NCI-H1694 treated with DMSO at 0.1 percent for 48 hours (cell line): ENCODE data around the gene DNER.
A peak's percentile ranks its signal among the peaks of the same experiment; 100 is the strongest.

Source experiments
- DNase-seq: peaks from one replicate; lab custom pipeline; 2025; lab: John Stamatoyannopoulos, UW

The DNER gene

GRCh38 chr2:229434187-229434586 is 280.2 kb downstream of the DNER start:
- DNase-seq = no peak

GRCh38 chr2:229433351-229433750 is 281.0 kb downstream of the DNER start:
- DNase-seq = no peak

GRCh38 chr2:229431327-229431954 is 282.9 kb downstream of the DNER start:
- peak; percentile 10 for DNase-seq

- no peak for DNase-seq
Observed at GRCh38 chr2:229429589-229429988, 284.8 kb downstream of the DNER start.

GRCh38 chr2:229426464-229426863 is 287.9 kb downstream of the DNER start:
- no peak for DNase-seq

GRCh38 chr2:229425598-229425997 is 288.8 kb downstream of the DNER start:
- no peak for DNase-seq

- no peak for DNase-seq
Observed at GRCh38 chr2:229422063-229422462, 292.3 kb downstream of the DNER start.

- no peak for DNase-seq
Observed at GRCh38 chr2:229419158-229419557, 295.2 kb downstream of the DNER start.

GRCh38 chr2:229417916-229418315 is 296.4 kb downstream of the DNER start:
- DNase-seq = no peak

GRCh38 chr2:229417176-229417575 is 297.2 kb downstream of the DNER start:
- DNase-seq = no peak

GRCh38 chr2:229416116-229416694 is 298.1 kb downstream of the DNER start:
- DNase-seq = no peak

- DNase-seq = no peak
Observed at GRCh38 chr2:229414631-229415030, 299.7 kb downstream of the DNER start.

GRCh38 chr2:229412686-229413085 is 301.7 kb downstream of the DNER start:
- DNase-seq = no peak

GRCh38 chr2:229410946-229411345 is 303.4 kb downstream of the DNER start:
- DNase-seq = no peak

GRCh38 chr2:229410264-229410663 is 304.1 kb downstream of the DNER start:
- no peak for DNase-seq

GRCh38 chr2:229409751-229410181 is 304.6 kb downstream of the DNER start:
- no peak for DNase-seq

- no peak for DNase-seq
Observed at GRCh38 chr2:229408962-229409361, 305.4 kb downstream of the DNER start.

GRCh38 chr2:229408356-229408755 is 306.0 kb downstream of the DNER start:
- DNase-seq = no peak

GRCh38 chr2:229407170-229407569 is 307.2 kb downstream of the DNER start:
- DNase-seq = no peak

GRCh38 chr2:229405796-229406195 is 308.6 kb downstream of the DNER start:
- DNase-seq = no peak

GRCh38 chr2:229403296-229403695 is 311.1 kb downstream of the DNER start:
- DNase-seq = no peak

GRCh38 chr2:229401171-229401865 is 313.0 kb downstream of the DNER start:
- DNase-seq = no peak

GRCh38 chr2:229393926-229394325 is 320.4 kb downstream of the DNER start:
- no peak for DNase-seq
